Activated CD4-positive, alpha-beta T cell treated with anti-CD3 and anti-CD28 coated beads for 36 hours (primary cell): ENCODE measurements around the gene ORC5. TPM values are rescaled to one million over a fixed set of nuclear protein-coding genes. Genes with fewer than 3 reads are reported as not detected.

Experiments used
- ATAC-seq: fragments of 200-7000 bp; cut with Tn5 transposase; one replicate; pipeline ENCODE4 v1.10.0; 2021; ENCODE audit warnings: mild to moderate bottlenecking, moderate library complexity
- CTCF ChIA-PET: fragments of 350-600 bp; sonication (Branson Sonifier 250); formaldehyde crosslinking; loops from one replicate; lab custom pipeline; 2021; ENCODE audit warnings: antibody characterized with exemption; lab: Charles Lee
- POLR2A ChIA-PET: fragments of 350-600 bp; sonication (Branson Sonifier 250); formaldehyde crosslinking; loops from one replicate; lab custom pipeline; 2021; ENCODE audit warnings: antibody characterized with exemption, inconsistent platforms; lab: Charles Lee
- DNase-seq: peaks from one replicate; pipeline ENCODE4 v3.0.0-alpha.2; 2020
- H3K27ac Mint-ChIP-seq: one replicate; pipeline ENCODE4 v1.8.0; 2021; ENCODE audit warnings: mixed read lengths
- H3K27me3 Mint-ChIP-seq: one replicate; pipeline ENCODE4 v1.8.0; 2021; ENCODE audit warnings: mixed read lengths
- H3K36me3 Mint-ChIP-seq: one replicate; pipeline ENCODE4 v1.8.0; 2021; ENCODE audit warnings: low read depth, mixed read lengths
- H3K4me1 Mint-ChIP-seq: one replicate; pipeline ENCODE4 v1.8.0; 2021; ENCODE audit warnings: mixed read lengths
- H3K4me3 Mint-ChIP-seq: one replicate; pipeline ENCODE4 v1.8.0; 2021; ENCODE audit warnings: mild to moderate bottlenecking, moderate library complexity, mixed read lengths
- H3K9me3 Mint-ChIP-seq: one replicate; pipeline ENCODE4 v1.8.0; 2021; ENCODE audit warnings: low read depth, mixed read lengths
- intact Hi-C, 2 experiments: fragments of 100-400 bp; cut with DNase I in 1 of 2; cut with micrococcal nuclease in 1 of 2; formaldehyde crosslinking; loops; one replicate each; pipeline versions ENCODE4 v1.14.2 to v1.15.1; 2022 to 2024; cut with DNase I, micrococcal nuclease
- total RNA-seq, 2 experiments: library from RNA; stranded (reverse); gene quantifications; one replicate each; pipeline ENCODE4 v1.2.3, GENCODE V29; 2021

Gene ORC5
- total RNA-seq, 2 experiments from 2014 or later: 23.5 to 25.1 TPM

DNA sequence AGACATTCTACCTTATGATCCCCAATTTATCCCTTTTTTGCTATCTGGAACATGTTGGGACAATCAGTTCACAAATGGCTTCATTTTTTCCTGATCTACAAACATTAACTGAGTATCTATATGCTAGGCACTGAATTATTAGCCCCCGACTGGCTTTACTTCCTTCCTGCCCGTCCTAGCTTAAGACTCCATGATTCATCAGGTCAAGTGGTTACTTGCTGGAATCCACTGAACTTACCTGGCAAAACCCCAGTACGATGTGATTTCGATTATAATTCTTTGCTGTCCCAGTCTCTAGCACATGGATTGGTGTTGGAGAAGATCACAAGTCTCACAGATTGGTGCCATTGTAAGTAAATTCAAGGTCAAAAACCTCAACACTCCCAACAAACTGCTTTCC, 77.1 kb downstream of the ORC5 start:
- DNase-seq (no peak), ATAC-seq (no peak)
- Mint-ChIP-seq H3K9me3 (peaks cover 2% of the 10 kb centered on the region), H3K4me3 (no peak overlapping the region), H3K4me1 (peaks cover 1% of the 10 kb centered on the region), H3K27me3 (no peaks in the 10 kb centered on the region), H3K36me3 (peaks cover 39% of the 10 kb centered on the region), H3K27ac (no peak overlapping the region)
- ChIA-PET POLR2A (no interaction called here), CTCF (no interaction called here)
- intact Hi-C loops: no loop called here

DNA sequence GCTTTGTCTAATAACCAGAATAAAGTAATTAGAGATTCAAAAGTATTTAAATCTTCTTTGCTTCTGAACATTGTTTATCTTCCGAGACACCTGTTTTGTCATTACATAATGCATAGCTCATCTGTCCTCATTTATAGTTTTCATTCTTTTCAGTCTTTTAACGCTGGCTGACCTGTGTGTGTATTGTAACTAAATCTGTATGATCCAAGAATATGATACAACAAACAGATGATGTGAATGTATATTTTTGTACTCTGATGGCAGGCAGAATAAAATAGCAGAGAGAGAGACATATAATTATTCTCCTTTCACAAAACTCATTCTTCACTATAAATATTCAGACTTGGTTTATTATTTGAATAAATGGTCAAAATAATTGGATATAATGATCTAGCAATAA, 80.6 kb downstream of the ORC5 start:
- Mint-ChIP-seq H3K27ac (no peak overlapping the region), H3K4me3 (no peak overlapping the region), H3K27me3 (no peaks in the 10 kb centered on the region), H3K9me3 (peaks cover 2% of the 10 kb centered on the region), H3K36me3 (peaks cover 51% of the 10 kb centered on the region), H3K4me1 (no peaks in the 10 kb centered on the region)
- ChIA-PET POLR2A (no interaction called here), CTCF (interaction anchor here (1.7 kb wide), 1 partner anchor 9 kb away, joined by 5 read pairs; no protein-coding TSS in a partner anchor)
- ATAC-seq (no peak), DNase-seq (no peak)
- intact Hi-C loops: no loop called here

GRCh38 chr7:104126411-104126841, 81.4 kb downstream of the ORC5 start:
- CTCF ChIA-PET: interaction anchor here (1.7 kb wide), 1 partner anchor 10 kb away, joined by 5 read pairs; no protein-coding TSS in a partner anchor
- no peak overlapping the region for H3K27ac Mint-ChIP-seq
- H3K4me1 Mint-ChIP-seq: no peaks in the 10 kb centered on the region
- no peak for DNase-seq
- H3K36me3 Mint-ChIP-seq: peaks cover 51% of the 10 kb centered on the region
- H3K27me3 Mint-ChIP-seq: no peaks in the 10 kb centered on the region
- POLR2A ChIA-PET: no interaction called here
- no peak overlapping the region for H3K4me3 Mint-ChIP-seq
- intact Hi-C loops: no loop called here
- ATAC-seq: no peak
- peaks cover 6% of the 10 kb centered on the region for H3K9me3 Mint-ChIP-seq

DNA sequence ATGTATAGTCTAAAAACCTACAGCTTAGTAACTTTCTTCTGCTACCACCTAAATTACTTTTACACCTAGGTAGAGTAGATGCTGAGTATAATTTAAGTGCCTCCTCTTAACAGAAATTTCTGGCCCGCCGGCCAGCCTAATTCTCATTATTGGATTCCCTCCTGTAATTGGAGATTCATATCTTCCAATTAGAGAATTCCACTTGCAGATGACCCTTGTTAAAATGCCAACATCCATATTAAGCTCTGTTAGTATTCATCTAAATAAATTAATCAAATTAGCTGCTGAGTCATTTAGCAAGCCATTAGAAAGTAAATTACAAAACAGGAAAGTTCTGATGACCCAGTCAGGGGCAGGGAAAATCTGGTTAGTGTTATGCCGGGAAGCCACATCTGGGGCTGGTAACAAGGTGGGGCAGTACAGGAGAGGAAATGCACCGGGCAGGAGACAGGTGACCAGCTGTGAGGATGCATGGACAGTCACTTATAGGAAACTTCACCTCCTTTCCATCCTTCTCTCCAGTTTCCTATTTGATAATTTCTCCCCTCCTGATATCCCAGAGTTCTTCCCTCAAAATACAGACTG, 82.8 kb downstream of the ORC5 start:
- ChIA-PET CTCF (interaction anchor here (1.7 kb wide), 1 partner anchor 11 kb away, joined by 5 read pairs; no protein-coding TSS in a partner anchor), POLR2A (no interaction called here)
- no peak overlapping the region for H3K27ac Mint-ChIP-seq
- peaks cover 41% of the 10 kb centered on the region for H3K36me3 Mint-ChIP-seq
- no peak for ATAC-seq
- peaks cover 4% of the 10 kb centered on the region for H3K9me3 Mint-ChIP-seq
- intact Hi-C loops: no loop called here
- H3K4me3 Mint-ChIP-seq: no peak overlapping the region
- no peaks in the 10 kb centered on the region for H3K4me1 Mint-ChIP-seq
- no peak for DNase-seq
- no peaks in the 10 kb centered on the region for H3K27me3 Mint-ChIP-seq

DNA sequence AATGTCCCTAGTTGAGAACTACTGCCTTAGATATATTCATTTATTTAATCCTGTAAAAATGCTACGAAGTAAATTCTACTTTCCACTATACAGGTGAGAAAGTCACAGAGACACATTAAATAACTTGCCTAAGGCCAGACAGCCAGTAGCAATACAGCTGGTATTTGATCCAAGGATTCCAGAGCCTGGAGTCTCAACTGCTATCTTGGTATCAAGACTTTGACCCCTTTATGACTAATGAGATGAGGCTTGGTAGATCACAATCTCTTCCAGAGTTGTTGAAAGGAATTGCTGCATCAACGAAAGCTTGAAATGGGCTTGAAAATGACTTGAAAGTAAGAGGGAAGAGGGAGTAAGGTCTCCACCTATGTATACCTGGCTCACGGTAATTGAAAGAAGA, 83.3 kb downstream of the ORC5 start:
- peaks cover 4% of the 10 kb centered on the region for H3K9me3 Mint-ChIP-seq
- intact Hi-C loops: no loop called here
- H3K36me3 Mint-ChIP-seq: peaks cover 39% of the 10 kb centered on the region
- ChIA-PET POLR2A (no interaction called here), CTCF (no interaction called here)
- H3K27me3 Mint-ChIP-seq: no peaks in the 10 kb centered on the region
- no peak overlapping the region for H3K27ac Mint-ChIP-seq
- H3K4me3 Mint-ChIP-seq: no peak overlapping the region
- ATAC-seq (no peak), DNase-seq (no peak)
- H3K4me1 Mint-ChIP-seq: no peaks in the 10 kb centered on the region

GRCh38 chr7:104123786-104124185, 84.0 kb downstream of the ORC5 start:
- Mint-ChIP-seq H3K36me3 (peaks cover 35% of the 10 kb centered on the region), H3K4me3 (no peak overlapping the region), H3K4me1 (no peaks in the 10 kb centered on the region), H3K27ac (no peak overlapping the region), H3K9me3 (peaks cover 4% of the 10 kb centered on the region), H3K27me3 (no peaks in the 10 kb centered on the region)
- ChIA-PET POLR2A (no interaction called here), CTCF (no interaction called here)
- intact Hi-C loops: no loop called here
- DNase-seq (no peak), ATAC-seq (no peak)

DNA sequence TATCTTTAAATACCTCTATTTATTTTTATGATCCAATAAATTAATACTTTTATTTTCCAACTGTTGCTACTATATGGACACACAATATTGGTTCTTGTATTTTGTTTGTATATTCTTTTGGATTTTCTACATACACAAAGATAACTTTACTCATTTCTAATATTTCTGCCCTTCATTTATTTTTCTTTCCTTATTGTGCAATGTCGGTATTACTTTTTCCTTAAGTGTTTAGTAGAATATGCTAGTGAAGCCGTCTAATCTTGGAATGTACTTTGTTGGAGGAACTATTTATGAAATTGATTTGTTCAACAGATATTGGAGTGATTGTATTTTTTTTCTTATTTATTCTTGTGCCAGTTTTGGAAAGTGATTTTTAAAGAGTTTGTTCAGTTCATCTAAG, 94.0 kb downstream of the ORC5 start:
- DNase-seq (no peak), ATAC-seq (no peak)
- ChIA-PET POLR2A (no interaction called here), CTCF (no interaction called here)
- Mint-ChIP-seq H3K36me3 (no peaks in the 10 kb centered on the region), H3K27me3 (peaks cover 8% of the 10 kb centered on the region), H3K4me1 (no peaks in the 10 kb centered on the region), H3K9me3 (no peaks in the 10 kb centered on the region), H3K27ac (no peak overlapping the region), H3K4me3 (no peak overlapping the region)
- intact Hi-C loops: no loop called here

- no peak overlapping the region for H3K27ac Mint-ChIP-seq
- ATAC-seq: no peak
- no peak for DNase-seq
- H3K4me3 Mint-ChIP-seq: no peak overlapping the region
- intact Hi-C loops: no loop called here
- POLR2A ChIA-PET: no interaction called here
- no peaks in the 10 kb centered on the region for H3K9me3 Mint-ChIP-seq
- CTCF ChIA-PET: interaction anchor here (0.7 kb wide), 1 partner anchor 671 kb away, joined by 3 read pairs; no protein-coding TSS in a partner anchor
- H3K27me3 Mint-ChIP-seq: peaks cover 8% of the 10 kb centered on the region
- H3K36me3 Mint-ChIP-seq: no peaks in the 10 kb centered on the region
- H3K4me1 Mint-ChIP-seq: no peaks in the 10 kb centered on the region
Observed at GRCh38 chr7:104112623-104113022, 95.2 kb downstream of the ORC5 start.

DNA sequence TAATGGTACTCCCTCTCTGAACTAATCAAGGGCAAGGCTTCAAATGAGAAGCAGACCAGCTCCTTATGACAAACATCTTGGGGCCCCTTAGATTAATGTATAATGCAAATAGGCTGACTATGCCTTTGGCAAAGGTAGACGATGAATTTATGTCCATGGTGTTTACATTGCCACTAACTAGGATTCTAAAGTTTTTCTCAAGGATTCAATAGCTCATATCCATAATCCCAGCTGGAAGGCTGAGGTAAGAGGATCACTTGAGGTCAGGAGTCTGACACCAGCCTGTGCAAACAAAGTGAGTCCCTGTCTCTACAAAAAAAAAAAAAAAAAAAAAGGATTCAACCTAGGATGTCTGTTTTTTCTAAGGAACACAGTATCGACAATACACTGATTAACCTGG, 96.5 kb downstream of the ORC5 start:
- ChIA-PET CTCF (interaction anchor here (0.9 kb wide), 1 partner anchor 37 kb away, joined by 3 read pairs; no protein-coding TSS in a partner anchor), POLR2A (no interaction called here)
- ATAC-seq (no peak), DNase-seq (no peak)
- H3K4me3 Mint-ChIP-seq: no peak overlapping the region
- no peaks in the 10 kb centered on the region for H3K4me1 Mint-ChIP-seq
- no peaks in the 10 kb centered on the region for H3K9me3 Mint-ChIP-seq
- peaks cover 8% of the 10 kb centered on the region for H3K27me3 Mint-ChIP-seq
- no peaks in the 10 kb centered on the region for H3K36me3 Mint-ChIP-seq
- intact Hi-C loops: no loop called here
- H3K27ac Mint-ChIP-seq: no peak overlapping the region

DNA sequence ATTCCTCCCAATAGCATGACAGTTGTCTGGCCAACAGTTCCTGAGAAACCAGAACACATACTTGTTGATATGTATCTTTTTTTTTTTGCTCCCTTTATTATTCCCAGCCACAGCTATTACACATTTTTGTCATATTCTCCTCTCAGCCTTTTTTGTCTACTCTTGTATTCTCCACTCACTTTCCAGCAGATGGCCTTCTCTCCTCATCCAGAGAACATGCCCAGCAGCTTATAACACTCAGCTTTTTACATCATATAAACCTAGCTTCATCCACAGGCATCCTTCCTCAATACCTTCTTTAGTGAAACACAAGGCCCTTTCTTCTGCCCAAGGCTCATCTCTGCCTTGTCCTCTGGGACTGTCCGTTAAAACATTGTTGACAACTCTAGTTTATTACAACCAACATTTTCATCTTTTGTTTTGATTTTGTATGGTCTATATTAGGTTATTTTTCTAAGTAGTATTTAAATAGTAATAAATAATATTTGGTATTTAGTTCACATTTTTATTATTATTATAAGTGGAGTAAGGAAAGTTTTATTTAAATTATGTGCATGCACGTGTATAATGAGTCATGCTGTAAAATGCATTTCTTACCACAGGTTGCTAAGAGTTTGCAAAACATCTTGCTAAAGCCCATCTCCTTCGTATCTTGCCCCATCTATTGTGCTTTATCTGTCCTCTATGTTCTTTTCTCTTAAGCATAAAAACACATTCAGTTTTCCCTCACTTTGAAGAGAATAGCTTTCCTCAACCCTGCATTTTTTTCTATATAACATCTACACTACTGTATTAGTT, 101.5 kb downstream of the ORC5 start:
- DNase-seq: no peak
- Mint-ChIP-seq H3K27ac (no peak overlapping the region), H3K27me3 (peaks cover 9% of the 10 kb centered on the region), H3K36me3 (no peaks in the 10 kb centered on the region), H3K4me3 (no peak overlapping the region), H3K4me1 (no peaks in the 10 kb centered on the region), H3K9me3 (no peaks in the 10 kb centered on the region)
- ATAC-seq: no peak
- intact Hi-C loops: no loop called here
- CTCF ChIA-PET: no interaction called here
- POLR2A ChIA-PET: no interaction called here

GRCh38 chr7:104098890-104099289, 108.9 kb downstream of the ORC5 start:
- no peak overlapping the region for H3K27ac Mint-ChIP-seq
- no peak overlapping the region for H3K4me3 Mint-ChIP-seq
- H3K27me3 Mint-ChIP-seq: peaks cover 9% of the 10 kb centered on the region
- H3K9me3 Mint-ChIP-seq: no peaks in the 10 kb centered on the region
- DNase-seq (no peak), ATAC-seq (no peak)
- no peaks in the 10 kb centered on the region for H3K36me3 Mint-ChIP-seq
- intact Hi-C loops: no loop called here
- no peaks in the 10 kb centered on the region for H3K4me1 Mint-ChIP-seq
- CTCF ChIA-PET: no interaction called here
- POLR2A ChIA-PET: no interaction called here

- Mint-ChIP-seq H3K9me3 (no peaks in the 10 kb centered on the region), H3K4me3 (no peak overlapping the region), H3K4me1 (no peaks in the 10 kb centered on the region), H3K36me3 (no peaks in the 10 kb centered on the region), H3K27me3 (peaks cover 15% of the 10 kb centered on the region), H3K27ac (no peak overlapping the region)
- no peak for ATAC-seq
- POLR2A ChIA-PET: no interaction called here
- no peak for DNase-seq
- intact Hi-C loops: no loop called here
- CTCF ChIA-PET: no interaction called here
Observed at GRCh38 chr7:104096683-104097082, 111.1 kb downstream of the ORC5 start.
